Stimulated activated CD8-positive, alpha-beta memory T cell treated with anti-CD3 and anti-CD28 coated beads, Interleukin-7, amount 100 ng/mL, for 48 hours (primary cell): ENCODE data around the gene GALNT9.

Experiments
- DNase-seq, 2 donors: peaks; one replicate each; pipeline ENCODE4 v3.0.0-alpha.2; 2020; ENCODE audit warnings: low read depth in 1 of 2; ENCODE audit errors: extremely low read depth in 1 of 2

Gene GALNT9

DNA sequence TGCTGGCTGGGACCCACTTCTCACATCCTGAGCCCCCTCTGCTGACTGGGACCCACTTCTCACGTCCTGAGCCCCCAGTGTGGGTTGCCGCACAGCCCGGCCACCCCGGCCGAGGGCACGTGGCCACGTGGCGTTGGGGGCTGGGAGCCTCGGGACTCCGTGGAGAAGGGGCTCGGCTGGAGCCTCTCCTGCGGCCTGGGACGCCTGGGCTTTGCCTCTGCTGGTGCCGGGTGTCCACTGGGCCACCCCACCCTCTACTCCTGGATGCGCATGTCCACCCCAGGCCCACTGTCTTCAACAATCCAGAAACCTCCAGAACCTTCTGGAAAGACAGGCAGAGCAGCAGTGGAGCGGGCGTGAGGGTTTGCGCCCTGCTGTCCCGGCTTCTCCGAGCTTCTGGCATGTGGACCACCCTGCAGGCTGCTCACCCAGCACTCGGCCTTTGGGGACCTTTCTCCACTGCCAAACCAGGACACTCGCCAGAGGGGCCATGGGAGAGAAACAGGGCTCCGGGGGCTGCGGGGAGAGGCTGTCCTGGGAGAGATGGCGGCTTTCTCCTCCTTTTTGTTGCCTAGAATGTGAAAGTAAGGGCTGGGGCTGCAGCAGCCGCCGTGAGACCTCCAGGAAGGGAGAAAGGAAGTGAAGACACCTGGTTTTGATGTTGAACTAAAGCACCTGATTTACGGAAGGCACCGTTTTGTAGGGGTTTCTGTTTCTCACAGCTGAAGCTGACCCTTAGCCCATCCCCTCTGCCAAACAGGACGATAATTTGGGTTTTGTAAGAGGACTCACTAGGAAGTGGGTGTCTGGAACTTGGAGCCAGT lies 155.2 kb downstream of the GALNT9 start:
- DNase-seq, result no peak

DNA sequence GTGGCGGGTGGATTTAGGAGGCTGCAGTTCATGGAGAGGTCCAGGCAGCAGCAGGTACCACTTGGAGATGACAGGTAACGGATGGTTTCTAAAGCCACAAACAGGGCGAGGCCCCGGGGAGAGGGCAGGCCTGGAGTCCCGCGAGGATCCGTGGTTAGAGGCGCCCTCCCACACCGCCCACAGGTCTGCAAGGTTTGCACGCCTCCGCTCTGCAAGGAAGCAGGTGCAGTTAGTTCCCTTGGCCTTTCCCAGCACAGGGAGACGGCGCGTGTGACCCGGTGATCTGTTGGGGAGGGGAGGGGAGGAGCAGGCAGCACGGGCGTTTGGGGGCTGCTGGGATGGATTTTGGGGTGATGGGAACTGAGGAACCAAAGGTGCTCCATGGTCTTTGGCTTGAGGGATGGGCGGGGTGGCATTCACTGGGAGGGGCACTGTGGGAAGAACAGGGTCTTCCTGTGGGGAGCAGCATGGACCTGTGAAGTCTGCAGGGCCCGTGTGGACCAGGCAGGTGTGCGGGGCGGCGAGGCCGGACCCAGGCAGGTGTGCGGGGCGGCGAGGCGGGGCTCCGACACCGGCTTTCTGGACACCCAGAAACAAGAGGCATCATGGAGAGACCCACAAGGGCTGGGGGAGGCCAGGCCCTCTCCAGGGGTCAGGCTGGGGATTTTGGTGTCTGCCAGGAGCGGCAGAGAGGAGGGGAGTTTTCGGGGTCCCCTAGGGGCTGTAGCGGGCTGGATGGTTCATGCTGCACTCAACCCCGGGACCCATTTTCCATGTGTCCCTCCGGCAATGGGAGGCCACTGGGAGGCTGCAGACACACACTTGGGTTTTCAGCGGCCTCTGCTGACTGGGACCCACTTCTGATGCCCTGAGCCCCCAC lies 156.0 kb downstream of the GALNT9 start:
- DNase-seq, result no peak

DNA sequence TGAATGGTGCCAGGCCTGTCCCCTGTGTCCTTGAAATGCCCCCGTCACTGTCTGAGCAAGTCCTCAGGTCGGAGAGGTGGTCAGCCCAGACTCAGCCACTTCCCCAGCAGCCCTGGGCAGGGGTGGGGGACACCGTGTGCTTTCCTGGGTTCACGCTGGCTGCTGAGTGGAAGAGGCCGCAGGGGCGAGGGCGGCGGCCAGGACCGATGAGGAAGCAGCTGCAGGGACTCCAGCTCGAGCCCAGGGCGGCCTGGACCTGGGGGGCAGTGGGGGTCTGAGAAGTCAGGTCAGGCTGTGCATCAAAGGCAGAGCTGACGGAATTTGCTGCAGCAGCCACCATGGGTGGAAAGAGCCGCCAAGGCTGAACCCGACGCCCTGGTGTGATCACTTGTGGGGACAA lies 156.8 kb downstream of the GALNT9 start:
- no peak for DNase-seq

DNA sequence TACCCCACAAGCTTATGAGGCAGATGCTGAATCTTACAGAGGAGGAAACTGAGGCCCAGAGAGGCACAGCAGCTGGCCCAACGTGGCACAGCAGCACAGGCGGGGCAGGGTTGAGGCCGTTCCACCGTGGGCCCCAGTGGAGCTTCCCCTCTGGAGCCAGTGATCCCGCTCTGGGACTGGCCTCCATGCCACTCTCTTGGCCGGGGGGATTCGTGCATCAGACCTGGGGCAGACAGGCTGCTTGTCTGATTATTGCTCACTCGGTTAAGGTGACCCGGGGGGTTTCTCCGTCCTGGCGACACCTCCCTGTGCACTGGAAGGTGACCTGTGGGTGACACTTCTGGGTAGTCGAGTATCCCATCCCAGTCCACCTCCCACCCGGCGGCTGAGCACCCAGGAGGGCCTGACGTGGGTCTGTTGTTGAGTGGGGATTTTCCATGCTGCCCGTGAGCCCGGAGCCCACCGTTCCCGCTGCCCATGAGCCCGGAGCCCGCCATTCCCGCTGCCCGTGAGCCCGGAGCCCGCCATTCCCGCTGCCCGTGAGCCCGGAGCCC lies 157.3 kb downstream of the GALNT9 start:
- DNase-seq, result no peak

DNA sequence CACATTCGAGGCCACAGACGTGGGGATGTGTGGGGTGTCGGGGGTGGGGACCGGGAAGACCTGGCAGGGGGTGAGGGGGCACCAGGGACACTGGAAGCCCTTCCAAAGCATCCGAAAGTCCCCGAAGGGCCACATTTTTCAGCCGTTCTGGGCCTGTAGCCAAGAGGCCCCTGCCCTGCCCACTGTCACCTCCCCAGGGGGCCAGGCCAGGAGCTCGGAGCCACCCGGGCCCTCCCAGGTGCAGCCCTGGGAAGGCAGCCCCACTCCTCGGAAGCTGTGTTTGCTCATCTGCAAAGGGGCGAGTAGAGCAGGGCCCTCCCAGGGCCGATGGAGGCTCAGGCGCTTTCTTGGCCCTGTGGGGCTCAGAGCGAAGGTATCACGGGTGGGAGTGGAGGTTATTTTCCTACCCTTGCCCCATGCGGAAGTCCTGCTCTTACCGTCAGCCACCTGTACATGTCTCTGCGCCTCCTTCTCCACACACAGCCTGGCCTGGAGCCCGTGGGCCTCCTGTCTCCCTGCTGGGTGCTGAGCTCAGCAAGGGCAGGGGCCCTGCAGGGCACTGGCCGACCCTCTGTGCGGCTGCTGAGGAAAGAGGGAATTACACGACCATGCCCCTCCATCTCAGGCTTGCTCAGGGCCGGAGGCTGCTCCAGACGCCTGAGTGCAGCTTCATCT lies 158.0 kb downstream of the GALNT9 start:
- DNase-seq, result no peak

DNA sequence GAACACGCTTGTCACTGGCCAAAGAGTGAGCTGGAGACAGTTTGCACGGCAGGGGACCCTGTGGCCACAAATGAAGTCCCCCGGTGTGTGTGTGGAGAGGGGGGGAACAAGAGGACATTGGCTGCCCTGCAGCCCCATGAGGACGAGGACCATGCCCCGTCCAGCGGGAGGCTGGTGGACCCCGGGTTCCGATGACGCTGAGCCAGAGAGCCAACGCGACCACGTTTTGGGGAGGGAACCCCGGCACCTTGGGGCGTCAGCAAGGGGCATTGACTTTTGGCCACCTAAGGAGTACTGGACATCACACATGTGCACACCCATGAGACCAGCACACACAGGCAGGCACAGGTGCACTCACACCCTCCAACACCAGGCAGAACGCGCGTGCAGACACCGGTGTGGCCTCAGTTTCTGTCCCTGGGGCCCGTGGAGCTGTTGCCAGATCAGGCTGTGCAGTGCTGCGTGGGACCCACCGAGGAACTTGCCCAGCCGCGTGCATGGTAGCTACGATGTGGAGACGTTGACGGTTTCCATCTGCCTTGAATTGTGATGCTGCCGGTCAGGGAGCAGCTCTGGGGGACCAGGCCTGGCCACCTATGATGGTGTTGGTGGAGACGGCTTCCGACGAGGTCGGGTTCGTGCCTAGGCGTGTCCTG lies 158.6 kb downstream of the GALNT9 start:
- DNase-seq, result no peak

DNA sequence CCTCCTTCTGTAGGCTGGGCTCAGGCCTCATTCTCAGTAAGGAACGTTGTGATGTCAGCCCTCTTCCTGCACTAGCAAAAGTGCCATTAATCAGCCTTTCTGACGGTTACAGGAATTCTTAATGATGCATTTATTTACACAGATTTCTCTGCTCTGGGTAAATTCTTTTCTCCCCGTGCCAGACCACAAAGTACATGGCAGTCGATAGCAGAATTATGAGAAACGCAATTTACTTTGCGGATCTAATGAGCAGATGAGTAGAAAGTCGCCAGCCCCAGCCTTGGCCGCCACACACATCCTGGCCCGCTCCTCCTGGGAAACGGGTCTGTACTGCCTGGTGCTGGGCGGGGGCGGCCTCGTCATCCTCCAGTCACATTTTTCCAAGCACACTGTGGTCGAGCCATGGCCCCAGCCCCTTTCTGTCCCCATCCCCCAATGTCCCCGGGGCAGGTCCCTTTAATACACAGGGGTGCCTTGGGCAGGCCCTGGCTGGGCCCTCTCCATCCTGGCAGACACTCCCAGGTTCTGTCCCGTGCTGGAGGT lies 159.2 kb downstream of the GALNT9 start:
- DNase-seq, result no peak

DNA sequence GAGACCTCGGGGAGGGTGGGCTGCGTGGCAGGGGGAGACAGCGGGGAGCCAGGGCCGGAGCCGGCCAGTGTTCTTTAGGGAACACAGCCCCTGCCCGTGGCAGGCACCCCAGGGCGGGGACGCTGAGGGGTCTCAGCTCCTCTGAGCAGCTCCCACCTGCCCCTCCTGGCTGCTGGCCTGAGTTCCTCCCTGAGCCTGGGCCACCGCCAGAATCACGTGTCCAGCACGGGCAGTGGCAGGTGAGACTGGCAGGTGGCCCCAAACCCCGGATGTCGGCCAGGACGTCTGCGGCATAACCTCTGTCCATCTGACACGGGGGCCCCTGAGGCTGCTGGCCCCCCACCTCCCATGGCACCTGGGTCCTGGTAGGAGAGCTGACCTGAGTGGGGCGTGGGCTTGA lies 160.0 kb downstream of the GALNT9 start:
- no peak for DNase-seq

DNA sequence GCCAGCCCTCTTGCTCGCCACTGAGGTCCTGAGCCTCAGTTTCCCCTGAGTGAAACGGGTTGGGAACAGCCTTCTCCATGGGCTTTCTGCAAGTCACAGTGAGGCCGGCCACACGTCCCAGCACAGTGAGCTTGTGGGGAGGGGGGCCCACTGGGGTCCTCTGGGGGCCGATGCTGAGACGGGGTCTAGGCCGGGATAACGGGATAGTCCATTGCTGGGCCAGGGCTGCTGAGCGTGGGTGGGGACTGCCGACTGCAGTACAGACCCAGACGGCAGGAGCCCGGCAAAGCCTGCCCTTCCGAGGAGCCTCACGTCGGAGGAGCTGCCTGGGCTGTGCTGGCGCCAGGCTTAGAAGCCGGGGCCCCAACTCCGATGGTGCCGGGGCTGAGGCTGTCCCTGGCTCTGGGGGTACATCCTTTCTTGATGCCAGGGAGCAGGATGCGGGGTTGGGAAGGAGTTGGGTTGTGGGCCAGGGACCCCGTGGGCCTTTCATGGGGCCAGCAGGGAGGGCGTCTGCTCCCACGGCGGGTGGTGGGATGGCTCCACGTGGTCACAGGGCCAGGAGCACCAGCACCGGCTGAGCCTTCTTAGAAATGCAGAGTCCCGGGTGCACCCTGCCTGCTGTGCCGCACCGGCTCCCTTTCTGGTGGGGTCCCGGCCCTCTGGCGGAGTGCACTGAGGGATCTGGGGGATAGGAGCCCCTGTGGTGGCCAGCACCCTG lies 160.9 kb downstream of the GALNT9 start:
- DNase-seq, result no peak

DNA sequence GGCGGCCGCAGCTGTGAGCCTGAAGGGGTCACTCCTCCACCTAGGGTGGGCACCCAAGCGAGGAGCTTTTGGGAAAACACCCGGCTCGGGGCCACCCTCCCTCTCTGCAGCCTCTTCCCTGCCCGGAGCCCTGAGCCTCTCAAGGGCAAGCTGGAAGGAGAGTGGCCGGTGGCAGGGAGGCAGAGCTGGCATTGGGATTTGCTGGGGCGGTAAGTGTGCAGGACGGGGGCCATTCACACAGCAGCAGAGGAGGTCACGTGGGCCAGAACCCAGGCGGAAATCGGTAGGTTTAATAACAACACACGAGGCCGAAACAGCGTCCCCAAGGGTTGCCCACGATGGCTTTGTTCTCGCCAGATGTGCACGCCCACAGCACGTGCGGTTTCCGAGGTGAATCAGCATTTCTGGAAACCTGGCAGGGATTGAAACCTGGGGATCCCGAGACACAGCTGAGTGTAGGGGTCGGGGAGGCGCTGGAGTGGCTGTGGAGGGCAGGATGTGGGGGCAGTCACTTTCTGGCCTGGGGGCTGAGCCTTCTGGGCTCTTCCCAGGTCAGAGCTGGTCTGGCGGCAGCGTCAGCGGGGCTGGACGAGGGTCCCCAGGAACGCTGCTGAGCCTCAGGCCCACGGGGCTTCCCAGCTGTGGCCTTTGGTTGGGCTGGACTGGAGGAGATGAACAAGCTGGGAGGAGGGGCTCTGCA lies 161.6 kb downstream of the GALNT9 start:
- DNase-seq, result no peak

DNA sequence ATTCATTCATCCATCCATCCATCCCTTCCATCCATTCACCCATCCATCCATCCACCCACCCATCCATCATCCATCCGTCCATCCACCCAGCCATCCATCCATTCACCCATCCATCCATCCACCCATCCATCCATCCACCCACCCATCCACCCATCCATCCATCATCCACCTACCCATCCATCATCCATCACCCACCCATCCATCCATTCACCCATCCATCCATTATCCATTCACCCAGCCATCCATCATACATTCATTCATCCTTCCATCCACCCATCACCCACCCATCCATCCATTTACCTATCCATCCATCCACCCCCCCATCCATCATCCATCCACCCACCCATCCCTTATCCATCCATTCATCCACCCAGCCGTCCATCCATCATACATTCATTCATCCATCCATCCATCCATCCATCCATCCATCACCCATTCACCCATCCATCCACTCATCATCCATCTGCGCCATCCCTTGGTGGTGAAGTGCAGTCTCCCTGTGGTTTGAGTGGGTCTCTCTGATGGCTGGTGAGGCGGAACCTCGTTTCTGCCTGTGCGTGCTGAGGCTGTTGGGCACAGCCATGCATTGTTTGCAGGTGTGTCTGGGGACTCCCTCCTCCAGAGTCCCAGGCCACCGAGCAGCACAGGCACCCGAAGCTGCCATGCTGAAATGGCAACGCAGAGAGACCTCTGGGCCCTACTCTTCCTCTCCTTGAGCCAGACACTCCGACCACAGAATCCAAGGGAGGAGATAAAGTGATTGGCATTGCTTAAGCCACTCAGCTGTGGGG lies 162.4 kb downstream of the GALNT9 start:
- no peak for DNase-seq

DNA sequence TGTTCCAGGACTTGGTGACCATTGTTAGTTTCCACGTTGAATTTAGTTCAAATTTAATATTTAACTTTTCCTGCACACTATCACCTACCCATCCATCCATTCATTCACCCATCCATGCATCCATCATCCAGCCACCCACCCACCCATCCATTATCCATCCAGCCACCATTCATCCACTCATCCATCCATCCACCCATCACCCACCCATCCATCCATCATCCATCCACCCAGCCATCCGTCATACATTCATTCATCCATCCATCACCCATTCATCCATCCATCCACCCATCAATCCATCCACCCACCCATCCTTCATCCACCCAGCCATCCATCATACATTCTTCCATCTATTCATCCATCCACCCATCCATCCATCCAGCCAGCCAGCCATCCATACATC lies 163.3 kb downstream of the GALNT9 start:
- no peak for DNase-seq

DNA sequence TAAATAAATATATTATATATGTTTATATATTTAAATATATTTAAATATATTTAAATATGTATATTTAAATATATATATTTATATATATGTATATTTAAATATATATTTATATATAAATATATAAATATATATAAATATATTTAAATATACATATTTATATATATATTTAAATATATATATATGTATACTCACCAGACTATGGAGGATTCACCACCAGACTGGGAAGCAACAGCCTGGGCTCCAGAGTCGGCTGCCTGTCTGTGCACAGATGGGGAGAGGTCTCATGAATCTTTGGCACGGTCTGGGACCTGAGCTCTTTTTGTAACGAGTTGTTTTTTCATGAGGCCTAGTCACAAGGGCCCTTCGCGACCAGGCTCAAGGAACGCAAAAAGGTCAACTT lies 163.8 kb downstream of the GALNT9 start:
- no peak for DNase-seq

DNA sequence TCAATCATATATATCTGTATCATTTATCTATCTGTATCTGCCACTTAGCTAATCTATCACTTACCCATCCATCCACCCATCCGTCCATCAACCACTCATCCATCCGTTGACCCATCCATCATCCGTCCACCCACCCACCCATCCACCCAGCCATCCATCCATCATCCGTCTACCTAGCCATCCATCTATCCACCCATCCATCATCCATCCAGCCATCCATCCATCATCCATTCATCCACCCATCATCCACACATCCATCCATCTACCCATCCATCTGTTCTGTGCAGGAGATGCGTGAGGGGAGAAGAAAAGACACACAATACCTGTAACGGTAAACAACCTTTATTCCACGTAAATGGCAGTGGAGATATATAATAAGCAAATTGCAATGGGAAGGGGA lies 165.0 kb downstream of the GALNT9 start:
- no peak for DNase-seq

DNA sequence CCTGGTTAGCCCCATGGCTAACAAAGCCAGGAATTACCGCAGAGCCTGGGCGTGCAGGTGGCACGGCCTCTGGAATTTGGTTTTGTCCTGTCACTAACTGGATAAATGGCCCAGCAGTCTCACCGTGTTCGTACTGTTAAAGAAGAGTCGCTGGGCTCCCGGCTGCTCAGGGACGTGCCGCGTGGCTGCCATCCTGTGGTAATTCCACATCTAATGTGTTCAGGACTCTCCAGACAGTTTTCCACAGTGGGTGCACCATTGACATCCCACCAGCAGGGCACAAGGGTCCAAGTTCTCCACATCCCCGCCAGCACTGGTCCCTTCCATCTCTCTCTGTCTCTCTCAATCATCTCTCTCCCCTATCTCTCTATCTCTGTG lies 165.5 kb downstream of the GALNT9 start:
- DNase-seq, result no peak

DNA sequence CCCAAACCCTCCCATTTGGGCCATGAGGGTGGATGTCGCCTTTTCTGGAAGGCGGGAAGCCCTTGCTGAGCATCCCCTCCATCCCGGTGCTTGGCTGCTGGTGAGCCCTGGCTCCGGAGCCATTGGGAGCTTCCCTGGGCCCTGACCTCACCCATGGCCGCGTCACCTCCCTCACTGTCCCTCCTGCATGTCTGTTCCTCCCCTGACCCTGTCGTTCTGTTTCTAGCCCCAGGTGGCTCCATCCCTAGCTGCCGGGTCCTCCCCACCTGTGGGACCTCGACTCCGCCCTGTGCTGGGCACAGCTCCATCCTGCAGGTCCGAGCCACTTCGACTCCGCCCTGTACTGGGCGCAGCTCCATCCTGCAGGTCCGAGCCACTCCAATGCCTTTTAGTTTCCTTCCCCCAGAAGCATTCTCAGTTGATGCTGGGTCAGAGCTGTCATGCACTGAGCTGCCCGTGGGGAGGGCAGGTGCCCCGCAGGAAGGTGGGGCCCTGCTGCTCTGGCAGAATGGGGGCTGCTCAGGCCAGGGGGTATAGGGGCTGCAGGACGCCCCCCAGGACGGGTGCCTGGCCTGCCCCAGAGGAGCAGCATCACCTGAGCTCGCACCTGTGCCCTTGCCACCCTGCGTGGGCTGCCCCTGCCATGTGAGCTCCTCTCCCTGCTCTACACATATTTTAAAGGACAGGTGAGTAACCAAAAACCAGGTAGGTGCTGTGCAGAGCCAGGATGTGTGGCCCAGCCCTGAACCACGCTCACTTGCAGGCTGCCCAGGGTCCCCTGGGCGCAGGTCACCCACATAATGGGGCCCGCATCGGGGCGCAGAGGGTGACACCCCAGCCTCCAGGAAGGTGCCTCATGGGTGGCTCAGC lies 166.1 kb downstream of the GALNT9 start:
- no peak for DNase-seq

DNA sequence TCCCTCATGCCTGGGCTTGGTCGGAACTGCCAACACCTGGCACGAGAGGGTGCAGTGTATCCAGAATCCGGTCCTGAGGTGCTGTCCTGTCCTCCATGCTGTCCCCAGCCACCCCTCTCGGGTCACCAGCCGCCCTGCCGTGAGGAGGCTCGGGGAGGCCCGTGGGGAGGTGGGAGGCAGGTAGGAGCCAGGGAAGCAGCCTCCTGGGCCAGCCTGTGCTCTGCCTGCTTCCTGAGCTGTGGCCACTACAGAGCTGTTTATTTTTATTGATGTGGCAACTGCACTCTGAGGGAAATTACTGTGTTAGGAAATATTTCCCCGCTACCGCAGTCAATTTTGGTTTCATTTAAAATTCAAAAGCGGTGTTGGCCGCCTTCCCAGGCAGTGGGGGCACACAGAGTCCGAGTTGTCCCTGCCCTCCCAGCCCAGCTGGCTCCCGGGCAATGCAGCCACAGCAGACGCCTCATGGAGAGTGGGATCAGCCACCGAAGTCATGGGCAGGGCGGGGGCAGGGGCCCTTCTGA lies 166.8 kb downstream of the GALNT9 start:
- DNase-seq, result no peak
